Occipital lobe (tissue), 2 donors: ENCODE data around the gene SYCP2L. TPM values are rescaled to one million over a fixed set of nuclear protein-coding genes. Genes with fewer than 3 reads are reported as not detected.
"Not testable (repeated sequence)": the region's sequence is repeated elsewhere in the genome, so short reads cannot be mapped to it uniquely, and the experiment has no call there.

Experiments used
- DNase-seq: peaks from one replicate; lab custom pipeline; 2025; lab: John Stamatoyannopoulos, UW
- total RNA-seq: library from RNA; depleted of rRNA; stranded (reverse); fragments of >200 nt; gene quantifications from one replicate; pipeline ENCODE4 v1.2.3, GENCODE V29; 2014

Gene SYCP2L
- total RNA-seq: 9.8 TPM

DNA sequence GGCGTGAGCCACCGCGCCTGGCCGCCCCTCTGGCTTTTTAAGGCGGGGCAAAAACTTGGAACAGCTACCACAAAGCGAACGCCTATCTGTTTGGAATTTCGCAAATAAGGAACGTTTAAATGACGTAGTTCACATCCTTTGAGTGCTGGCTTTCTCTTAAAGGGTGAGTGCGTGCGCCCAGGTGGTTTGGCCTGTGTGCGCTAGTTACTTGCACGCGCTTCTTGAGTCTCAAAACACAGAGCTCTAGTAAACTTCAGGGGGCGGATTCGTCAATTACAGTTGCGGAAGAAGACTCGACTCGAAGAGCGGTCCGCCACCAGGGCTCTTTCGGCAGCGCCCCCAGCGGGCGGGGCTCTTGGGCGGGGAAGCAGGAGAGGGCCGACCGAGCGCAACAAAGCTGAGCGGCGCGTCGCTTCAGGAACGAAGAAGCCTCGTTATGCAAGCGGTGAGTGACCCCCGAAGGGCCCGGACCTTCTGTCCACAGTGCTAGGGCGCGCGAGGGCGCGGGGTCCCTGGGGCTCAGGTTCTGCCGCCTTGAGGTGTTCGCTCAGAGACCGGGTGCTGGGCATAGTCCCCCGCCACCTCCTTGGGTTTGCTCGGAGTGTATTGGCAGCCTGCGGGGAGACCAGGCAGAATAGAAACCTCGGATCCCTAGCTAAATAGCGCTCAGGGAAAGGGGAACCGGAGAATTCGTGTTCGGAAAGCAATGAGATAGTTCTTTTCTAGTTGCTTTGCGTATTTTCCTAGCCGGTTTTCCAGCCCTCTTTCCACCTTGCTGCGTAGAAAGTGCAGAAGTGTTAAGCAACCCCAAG lies at the start of gene SYCP2L:
Gene SYCP2L, plus strand, starts transcription at position 362 of the 812 bp plus-strand sequence. Its CDS starts 75 bp downstream, at position 437.
- DNase-seq: no peak

DNA sequence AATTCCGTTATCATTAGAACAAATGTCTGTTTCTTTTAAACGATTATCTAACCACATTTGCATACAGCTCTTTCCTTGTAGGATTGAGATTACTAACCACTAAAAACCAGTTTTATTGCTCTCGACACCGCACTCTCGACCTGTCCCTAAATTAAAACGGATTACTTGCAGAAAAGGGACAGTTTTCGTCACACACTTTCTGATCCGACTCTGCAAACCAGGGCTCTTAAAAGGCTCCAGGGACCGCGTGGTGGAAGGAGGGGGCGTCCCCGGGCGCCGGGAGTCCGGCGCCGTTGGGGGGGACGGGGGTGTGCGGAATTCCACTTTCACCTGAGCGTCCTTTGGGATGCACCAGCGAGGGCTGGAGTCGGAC lies 49.2 kb upstream of the SYCP2L start:
- no peak for DNase-seq

DNA sequence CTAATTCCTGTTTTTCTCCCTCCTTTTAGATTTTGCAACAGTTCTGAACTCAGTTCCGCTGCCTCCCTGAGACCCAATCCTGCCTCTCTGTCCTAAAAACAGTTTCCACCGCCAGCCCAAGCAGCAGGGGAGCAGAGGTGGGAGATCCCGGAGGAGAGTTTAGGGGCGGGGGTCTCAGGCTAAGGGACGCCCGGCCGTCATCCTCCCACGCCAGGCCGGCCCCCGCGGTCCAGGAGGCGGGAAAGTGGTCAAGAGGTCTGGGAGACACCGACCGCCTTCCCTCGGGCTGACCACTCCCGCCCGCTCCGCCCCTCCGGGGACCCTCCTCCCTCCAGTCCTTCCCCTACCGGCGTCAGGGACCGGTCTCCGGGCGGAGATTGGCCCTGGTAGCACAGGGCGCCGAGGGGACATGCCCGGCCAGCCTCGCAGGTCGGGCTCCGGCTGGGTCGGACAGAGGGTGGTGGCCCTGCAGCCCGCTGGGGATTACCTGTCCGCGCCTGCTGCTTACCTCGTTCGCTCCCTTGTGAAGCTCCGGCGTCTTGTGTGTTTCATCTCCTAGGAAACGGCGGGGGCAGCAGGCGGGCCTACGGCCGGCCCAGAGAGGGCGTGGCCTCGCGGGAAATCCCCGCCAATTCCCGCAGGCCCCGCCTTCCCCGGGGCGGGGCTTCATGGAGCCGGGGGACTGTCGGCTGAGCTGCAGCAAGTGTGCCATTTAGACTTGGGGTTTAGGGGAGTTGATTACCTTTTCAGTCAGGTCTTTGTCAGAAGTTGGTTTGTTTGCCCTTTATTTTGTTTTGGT lies 48.7 kb upstream of the SYCP2L start, which contains the start of gene MAK:
Gene MAK, minus strand, starts transcription at position 545 of the 799 bp plus-strand sequence. CDS start 7,891 bp downstream, outside the sequence.
- peak; percentile 71 for DNase-seq

DNA sequence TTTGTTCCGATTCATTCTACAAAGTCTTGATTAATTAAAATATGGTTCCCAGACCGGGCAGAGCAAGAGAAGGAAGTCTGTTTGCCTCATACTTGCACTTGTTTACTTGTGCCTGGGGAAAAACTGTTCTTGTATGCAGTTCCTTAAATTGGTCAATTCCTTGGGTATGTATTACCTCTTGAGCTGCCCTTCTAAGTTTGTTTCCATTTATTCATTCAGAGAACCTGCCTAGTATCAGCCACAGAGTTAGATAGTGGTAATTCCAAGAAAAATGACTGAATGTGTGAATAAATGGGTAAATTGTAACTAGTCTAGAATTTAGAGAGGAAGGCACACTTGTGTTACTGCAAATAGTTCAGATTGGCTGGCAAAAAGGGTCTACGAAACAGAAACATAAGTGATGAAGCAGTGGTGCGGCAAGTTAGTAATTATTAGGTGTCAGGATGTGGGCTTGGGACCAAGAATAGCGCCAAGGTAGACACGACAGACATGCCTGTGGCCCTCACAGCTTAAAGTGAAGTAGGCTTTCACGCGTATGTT lies 48.0 kb upstream of the SYCP2L start:
- no peak for DNase-seq

DNA sequence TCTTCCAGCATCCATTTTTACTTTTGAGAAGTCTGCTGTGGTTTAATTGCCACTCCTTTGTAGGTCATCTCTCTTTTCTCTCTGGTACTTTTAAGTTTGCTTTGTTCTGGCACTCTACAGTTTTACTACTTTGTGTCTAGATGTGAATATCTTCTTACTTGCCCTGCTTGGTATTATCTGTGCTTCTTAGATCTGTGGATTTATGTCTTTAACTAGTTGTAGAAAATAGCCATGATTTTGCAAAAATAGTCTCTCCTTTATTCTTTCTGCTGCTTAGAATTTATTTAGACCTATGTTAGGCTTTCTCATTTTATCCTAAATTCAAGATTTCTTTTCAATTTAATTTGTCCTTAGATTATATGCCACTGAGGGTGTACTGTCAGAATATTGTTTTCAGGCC lies 43.3 kb upstream of the SYCP2L start:
- no peak for DNase-seq

DNA sequence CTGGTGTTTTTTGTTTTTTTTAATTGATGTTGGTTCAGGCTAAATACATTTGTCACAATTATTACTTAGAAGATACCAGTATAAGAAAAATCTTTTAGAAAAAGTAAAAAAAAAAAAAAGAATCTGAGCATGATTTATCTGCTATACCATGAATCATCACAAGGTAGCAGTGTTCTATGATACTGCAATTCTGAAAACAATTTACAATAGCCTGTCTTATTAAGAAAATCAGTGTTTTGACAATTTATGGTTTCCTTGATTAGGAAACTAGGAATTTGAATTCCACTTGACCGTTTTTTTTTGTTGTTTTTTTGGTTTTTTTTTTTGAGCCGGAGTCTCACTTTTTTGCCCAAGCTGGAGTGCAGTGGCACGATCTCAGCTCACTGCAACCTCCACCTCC lies 39.2 kb upstream of the SYCP2L start:
- no peak for DNase-seq

DNA sequence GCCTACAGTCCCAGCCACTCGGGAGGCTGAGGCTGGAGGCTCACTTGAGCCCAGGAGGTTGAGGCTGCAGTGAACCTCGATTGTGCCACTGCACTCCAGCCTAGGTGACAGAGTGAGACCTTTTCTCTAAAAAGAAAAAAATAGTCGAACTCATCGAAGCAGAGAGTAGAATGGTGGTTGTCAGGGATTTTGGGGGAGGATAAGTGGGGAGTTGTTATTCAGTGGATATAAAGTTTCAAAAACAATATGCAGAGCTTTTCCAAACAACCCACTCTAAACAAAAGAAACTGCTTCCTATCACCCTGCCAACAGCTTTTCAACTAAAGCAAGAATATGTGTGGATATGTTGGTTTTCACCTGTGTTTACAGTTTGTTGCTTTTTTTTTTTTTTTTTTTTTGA lies 37.0 kb upstream of the SYCP2L start:
- no peak for DNase-seq

DNA sequence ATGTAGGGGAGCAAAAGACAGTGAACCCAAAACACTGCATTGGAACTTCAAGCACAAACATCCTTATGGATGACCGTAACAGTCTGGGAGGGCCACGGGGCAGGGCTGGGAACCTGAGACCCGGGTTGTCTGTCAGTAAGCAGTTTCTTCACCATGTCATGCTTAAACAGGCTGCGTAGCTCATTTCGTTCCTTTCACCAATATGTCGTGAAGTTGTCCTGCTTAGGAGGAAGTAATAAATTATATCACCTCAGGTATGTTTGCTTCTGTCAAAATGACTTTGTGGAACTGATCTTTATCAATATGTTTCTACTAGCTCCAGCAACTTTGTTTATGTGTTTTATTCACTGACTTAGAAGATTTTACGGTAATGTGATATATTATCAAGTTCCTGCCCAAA lies 36.1 kb upstream of the SYCP2L start:
- no peak for DNase-seq

DNA sequence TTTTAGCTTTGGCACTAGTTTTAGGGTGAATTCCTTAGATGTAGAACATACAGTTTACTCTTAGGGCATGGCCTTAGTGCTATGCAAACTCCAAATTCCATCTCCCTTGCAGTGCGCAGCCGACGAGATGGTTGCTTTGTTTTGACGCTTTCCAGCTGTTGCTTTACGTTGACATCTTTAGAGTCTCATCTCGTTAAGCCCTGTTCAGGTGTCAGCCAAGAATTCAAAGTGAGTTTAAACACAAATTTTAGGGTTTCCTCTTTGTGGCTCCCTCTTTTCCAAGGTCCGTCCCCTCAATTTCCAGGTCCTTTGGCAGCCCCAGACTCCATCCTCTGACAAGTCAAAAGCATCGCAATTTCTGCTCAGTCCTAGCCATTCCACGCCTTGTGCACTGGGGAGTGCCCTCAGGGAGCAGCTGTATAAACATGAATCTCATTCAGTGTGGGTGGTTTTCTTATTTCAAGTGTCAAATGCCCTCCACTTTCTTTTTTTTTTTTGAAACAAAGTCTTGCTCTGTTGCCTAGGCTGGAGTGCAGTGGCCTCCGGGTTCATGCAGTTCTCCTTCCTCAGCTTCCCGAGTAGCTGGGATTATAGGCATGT lies 34.4 kb upstream of the SYCP2L start:
- no peak for DNase-seq

DNA sequence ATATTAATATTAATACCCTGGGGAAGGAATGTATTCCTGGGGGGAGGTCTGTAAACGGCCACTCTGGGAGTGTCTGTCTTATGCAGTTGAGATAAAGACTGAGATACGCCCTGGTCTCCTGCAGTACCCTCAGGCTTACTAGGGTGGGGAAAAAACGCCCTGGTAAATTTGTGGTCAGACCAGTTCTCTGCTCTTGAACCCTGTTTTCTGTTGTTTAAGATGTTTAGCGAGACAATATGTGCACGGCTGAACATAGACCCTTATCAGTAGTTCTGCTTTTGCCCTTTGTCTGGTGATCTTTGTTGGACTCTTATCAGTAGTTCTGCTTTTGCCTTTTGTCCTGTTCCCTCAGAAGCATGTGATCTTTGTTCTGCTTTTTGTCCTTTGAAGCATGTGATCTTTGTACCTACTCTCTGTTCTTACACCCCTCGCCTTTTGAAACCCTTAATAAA lies 33.0 kb upstream of the SYCP2L start:
- DNase-seq: not testable (repeated sequence)

DNA sequence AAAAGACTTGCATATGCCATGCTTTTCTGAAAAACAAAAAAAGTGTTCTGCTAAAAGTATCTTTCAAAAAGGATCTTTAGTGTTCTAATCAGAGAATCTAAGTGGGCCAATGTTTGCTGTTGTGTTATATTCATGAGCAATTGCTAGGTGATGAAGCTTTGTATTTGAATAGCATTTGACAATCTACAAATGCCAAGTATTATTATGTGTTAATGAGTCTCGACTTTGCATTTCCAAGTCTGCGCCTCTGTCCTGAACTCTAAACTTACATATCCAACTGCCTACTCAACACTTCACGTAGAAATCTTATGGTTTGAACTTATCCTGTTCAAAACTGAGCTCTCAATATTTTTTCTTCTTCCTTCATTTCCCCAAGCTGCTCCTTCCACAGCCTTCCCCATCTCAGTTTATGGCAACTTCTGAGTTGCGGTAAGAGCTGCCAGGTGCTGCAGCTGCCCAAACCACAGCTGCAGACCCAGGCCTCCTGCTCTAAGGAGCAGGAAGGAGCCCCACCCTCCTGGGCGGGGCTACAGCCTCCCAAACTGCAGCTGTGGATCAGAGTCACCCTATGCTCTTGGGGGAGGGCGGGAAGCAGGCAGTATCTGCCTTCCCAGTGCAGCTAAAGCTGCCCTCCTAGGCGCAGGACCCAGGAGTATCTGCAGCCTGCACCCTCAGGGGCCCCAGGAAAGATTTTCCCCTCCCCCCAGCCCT lies 31.8 kb upstream of the SYCP2L start:
- DNase-seq: no peak

DNA sequence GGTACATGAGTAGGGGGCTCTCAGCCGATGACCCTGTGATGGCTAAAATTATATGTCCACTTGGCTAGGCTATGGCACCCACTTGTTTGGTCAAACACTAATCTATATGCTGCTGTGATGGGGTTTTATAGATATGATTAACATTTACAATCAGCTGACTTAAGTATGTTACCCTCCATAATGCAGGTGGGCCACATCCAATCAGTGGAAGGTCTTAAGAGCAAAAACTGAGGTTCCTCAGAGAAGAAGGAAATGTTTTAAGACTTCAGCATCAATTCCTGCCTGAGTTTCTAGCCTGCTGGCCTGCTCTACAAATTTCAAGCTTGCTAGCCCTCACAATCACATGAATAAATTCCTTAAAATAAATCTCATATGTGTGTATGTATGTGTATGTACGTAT lies 29.6 kb upstream of the SYCP2L start:
- no peak for DNase-seq

DNA sequence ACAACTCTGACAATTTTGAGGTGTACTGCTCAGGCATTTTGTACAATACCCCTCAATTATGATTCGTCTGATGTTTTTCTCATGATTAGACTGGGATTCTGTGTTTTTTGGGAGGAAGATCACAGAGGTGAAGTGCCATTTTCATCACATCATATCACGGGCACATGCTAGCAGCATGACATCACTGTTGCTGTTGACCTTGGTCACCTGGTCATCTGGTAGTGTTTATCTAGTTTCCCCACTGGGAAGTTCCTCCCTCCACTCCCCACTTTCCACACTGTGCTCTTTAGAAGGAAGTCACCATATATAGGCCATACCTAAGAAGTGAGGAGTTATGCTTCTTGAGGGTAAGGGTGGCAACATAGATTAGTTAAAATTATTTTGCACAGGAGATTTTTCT lies 25.8 kb upstream of the SYCP2L start:
- no peak for DNase-seq

DNA sequence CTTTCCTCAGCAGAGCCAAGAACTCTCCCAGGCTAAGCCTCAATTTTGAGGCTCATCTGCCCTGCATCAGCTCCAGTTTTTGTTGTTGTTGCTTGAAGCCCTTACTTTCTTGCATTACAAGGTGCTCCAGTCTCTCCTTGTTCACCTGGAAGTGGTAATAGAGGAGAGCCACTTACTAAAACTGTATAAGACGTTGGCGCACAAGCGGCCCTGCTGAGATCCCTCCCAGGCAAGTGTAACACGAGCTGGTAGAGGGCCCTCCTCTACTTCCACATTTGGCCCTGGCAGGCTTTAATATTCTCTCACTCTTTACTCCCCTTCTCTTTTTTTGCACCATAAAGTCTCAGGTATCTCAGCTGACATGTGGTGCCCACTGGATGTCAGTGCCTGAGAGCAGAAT lies 24.5 kb upstream of the SYCP2L start:
- no peak for DNase-seq

DNA sequence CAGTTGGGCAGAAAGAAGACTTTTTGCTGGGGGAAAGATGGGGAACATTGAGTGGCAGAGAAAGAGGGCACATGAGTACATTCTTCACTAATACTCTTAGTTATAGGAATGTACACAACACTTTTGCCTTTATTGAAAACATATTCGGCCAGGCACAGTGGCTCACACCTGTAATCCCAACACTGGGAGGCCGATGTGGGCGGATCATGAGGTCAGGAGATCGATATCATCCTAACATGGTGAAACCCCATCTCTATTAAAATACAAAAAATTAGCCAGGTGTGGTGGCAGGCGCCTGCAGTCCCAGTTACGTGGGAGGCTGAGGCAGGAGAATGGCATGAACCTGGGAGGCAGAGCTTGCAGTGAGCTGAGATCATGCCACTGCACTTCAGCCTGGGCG lies 23.8 kb upstream of the SYCP2L start:
- DNase-seq: not testable (repeated sequence)

DNA sequence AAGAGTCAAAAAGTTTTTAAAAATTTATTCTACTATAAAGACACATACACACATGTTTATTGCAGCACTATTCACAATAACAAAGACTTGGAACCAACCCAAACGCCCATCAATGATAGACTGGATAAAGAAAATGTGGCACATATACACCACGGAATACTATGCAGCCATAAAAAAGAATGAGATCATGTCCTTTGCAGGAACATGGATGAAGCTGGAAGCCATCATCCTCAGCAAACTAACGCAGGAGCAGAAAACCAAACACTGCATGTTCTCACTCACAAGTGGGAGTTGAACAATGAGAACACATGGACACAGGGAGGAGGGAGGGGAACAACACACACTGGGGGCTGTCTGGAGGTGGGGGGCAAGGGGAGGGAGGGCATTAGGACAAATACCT lies 20.1 kb upstream of the SYCP2L start:
- DNase-seq: not testable (repeated sequence)

DNA sequence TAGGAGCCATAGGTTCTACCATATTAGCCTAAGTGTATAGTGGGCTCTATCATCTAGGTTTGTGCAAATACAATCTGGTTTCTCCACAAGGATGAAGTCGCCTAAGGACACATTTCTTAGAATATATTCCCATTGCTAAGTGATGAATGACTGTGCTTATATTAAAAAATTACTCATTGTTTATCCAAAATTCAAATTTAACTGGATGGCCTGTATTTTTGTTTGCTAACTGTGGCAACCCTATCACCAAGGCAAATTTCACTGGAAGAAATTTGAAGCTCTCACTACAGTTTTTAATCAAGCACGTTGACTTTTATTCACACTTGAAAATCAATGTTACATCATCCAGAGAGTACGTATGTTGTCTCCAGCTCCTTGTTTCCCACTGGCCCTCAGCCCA lies 18.9 kb upstream of the SYCP2L start:
- DNase-seq: no peak

DNA sequence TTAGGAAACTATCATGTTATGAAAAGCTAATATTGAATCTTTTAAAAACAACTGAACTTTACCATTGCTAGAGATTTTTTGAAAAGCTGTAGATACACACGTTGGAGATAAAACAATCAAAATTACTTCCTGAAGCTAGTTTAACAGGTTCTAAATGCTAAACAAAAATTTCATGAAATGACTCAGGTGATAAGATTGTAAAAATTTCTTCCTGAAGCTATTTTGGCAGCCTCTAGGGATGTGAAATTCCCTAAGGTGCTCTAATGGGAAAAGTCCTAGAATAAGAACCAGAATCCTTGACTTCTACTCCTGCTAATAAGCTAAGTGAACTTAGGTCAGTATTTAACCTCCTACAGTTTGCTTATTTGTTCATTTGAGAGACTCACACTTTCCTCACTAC lies 13.5 kb upstream of the SYCP2L start:
- DNase-seq: no peak

DNA sequence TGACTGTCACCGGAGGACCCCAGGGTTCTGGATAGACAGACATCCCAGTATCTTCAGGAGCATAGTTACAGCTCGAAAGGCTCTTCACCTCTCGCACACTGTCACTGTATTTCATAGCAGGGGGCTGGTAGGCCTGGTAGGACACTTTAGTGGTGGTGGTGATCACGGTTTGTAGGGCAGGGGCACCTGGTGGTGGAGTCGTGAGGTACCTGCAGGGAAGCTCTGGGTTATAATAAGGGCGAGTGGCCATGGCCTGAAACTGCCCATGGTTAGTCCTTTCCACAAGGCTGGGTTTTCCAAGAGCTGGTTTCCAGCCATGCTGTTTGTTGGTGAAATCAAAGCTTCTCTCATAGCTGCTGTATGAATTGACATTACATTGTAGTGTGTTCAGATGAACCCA lies 12.6 kb upstream of the SYCP2L start:
- no peak for DNase-seq

DNA sequence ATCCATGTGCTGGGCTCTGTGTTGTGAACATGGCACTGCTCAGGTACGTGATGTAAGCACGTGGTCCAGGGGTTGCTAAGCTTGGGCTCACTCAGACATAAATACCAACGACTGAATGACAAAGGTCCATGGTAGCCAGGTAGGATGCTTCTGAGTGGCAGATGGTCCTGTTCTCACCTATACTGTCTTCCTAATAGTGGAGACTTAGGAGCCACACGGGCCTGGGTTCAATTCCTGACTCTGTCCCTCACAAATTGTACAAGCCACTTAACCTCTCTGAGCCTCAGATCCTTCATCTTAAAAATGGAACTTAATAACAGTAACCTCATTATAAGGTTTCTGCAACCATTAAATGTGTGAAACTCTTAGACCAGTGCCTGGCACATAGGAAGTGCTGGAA lies 11.8 kb upstream of the SYCP2L start:
- no peak for DNase-seq

DNA sequence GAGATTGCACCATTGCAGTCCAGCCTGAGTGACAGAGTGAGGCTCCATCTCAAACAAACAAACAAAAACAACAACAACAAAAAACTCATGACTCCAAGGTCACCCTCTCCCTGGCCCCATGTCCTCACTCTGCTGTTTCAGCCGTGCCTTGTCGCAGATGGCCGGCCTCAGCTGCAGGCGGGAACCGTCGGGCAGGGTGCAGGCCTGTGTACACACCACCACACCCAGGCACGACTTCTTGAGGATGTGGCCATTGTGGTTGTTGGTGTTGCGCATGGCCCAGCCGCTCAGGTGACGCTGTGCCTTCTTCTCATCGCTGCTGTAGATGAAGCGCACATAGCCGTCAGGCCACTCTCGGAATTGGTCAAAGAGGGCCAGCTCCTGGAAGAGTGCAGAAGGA lies 9.8 kb upstream of the SYCP2L start:
- DNase-seq: no peak
